Fibroblast of villous mesenchyme (primary cell): ENCODE measurements around the gene ZBTB20. TPM values are rescaled to one million over a fixed set of nuclear protein-coding genes. Genes with fewer than 3 reads are reported as not detected.

Experiments
- DNase-seq: peaks from one replicate; pipeline ENCODE4 v3.0.0-alpha.2; 2010; ENCODE audit warnings: low read depth
- H3K4me3 ChIP-seq: 2 replicates; pipeline ENCODE4 v1.5.1; 2011; ENCODE audit warnings: low read depth, mild to moderate bottlenecking, low read length
- total RNA-seq: library from RNA; depleted of rRNA; stranded (reverse); fragments of >200 nt; gene quantifications from 2 replicates; pipeline ENCODE4 v1.2.3, GENCODE V29; 2012
- TF ChIP-seq, protein P1 (sequence below): IDR thresholded peaks from 2 replicates; pipeline ENCODE4 v1.5.1; 2012; ENCODE audit warnings: low read depth, mild to moderate bottlenecking, low read length; ENCODE audit not compliant: insufficient read depth

The ZBTB20 gene
- total RNA-seq, 1 donor, result 28.1 TPM

DNA sequence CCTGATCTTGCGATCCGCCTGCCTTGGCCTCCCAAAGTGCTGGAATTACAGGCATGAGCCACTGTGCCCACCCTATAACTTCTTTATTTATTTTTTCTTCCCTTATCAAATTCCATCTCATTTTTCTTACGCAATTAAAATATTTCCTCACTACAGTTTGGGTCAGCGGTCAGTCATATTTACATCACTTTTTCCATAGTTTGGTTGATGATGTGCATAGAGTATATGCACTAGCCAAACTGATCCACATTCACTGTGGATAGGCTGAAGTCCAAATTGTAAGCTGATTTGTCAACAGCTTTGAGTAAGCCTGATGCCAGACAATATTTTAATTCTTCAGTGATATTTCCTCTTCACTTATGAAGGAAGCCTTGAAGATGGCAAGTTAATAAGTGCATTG, 596.9 kb downstream of the ZBTB20 start:
- TF ChIP-seq, protein P1, sequence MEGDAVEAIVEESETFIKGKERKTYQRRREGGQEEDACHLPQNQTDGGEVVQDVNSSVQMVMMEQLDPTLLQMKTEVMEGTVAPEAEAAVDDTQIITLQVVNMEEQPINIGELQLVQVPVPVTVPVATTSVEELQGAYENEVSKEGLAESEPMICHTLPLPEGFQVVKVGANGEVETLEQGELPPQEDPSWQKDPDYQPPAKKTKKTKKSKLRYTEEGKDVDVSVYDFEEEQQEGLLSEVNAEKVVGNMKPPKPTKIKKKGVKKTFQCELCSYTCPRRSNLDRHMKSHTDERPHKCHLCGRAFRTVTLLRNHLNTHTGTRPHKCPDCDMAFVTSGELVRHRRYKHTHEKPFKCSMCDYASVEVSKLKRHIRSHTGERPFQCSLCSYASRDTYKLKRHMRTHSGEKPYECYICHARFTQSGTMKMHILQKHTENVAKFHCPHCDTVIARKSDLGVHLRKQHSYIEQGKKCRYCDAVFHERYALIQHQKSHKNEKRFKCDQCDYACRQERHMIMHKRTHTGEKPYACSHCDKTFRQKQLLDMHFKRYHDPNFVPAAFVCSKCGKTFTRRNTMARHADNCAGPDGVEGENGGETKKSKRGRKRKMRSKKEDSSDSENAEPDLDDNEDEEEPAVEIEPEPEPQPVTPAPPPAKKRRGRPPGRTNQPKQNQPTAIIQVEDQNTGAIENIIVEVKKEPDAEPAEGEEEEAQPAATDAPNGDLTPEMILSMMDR, result no peak
- peak; percentile 62 for DNase-seq

DNA sequence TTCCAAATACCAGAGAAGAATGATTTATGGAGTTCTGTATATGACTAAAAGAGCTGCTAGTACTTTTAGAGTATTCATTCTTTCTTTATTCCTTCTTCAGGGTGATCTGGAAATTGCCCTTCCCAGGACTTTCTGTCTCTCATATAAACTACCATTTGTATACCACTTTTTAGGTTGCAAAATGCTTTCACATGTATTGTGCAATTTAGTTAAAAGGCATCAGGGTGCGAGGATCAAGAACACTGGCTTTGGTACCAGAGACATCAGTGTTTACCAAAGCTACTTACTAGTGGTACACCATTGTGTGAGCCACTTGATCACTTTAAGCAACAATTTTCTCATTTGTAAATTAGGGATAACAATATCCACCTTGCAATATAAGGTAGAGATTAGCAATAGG, 601.9 kb downstream of the ZBTB20 start:
- TF ChIP-seq, protein P1, result no peak
- no peak overlapping the region for H3K4me3 ChIP-seq
- DNase-seq, result peak; percentile 29

More for the DNA sequence above, 596.9 kb downstream of the ZBTB20 start:
- no peak overlapping the region for H3K4me3 ChIP-seq

DNA sequence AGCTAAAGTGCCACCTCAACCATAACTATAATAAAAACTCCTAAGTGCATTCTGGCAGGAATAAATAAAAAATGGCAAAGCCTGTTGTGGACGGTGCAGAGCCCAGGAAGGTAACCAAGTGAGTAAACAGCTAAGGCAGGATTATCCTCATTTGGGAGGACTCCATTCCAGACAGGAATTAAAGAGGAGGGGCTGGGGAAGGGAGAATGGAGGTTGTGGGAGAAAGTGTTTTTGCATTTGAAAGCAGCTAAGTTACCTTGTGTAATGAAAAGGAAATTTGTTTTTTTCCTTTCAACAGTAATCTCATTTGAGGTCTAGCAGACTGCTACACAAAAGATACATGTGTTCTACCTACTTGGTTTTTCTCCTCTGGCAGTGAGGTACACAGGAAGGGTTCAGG, 604.7 kb downstream of the ZBTB20 start:
- TF ChIP-seq, protein P1, result no peak
- no peak overlapping the region for H3K4me3 ChIP-seq
- no peak for DNase-seq

DNA sequence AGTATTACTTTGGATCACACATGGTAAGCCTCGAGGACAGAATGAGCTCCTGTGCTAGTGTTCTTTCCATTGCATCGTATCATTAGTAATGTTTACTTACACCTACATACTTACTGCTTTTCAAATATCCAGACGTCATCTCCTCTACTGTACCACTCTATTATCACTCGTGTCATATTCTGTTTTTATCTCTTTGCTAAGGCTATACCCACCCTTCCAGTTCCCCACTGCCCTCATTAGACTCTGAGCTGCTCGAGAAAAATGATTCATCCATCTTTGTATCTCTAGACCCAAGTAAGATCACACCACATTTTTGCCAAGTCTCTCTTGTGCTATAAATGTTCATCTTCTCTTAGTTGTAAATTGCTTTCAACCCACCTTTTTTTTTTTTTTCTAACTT, 607.6 kb downstream of the ZBTB20 start:
- no peak for DNase-seq
- TF ChIP-seq, protein P1, result no peak
- H3K4me3 ChIP-seq, result no peak overlapping the region

DNA sequence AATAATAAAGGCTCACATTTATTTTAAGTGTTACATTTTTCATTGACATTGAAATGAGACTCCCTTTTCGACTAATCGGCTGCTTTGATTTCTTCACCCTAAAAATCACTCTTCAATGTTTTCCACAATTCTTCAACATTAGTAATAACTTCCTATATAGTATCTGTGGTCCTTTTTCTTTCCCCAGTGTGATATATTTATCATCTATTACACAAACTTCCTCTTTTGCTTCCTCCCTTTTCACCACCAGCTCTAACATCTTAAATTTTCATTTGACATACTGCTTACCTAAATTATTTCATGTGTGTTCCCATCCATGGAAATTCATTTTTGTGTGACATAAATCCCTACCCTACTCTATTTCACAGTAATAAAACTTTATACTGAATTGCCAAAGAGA, 608.9 kb downstream of the ZBTB20 start:
- H3K4me3 ChIP-seq, result no peak overlapping the region
- TF ChIP-seq, protein P1, result no peak
- no peak for DNase-seq

DNA sequence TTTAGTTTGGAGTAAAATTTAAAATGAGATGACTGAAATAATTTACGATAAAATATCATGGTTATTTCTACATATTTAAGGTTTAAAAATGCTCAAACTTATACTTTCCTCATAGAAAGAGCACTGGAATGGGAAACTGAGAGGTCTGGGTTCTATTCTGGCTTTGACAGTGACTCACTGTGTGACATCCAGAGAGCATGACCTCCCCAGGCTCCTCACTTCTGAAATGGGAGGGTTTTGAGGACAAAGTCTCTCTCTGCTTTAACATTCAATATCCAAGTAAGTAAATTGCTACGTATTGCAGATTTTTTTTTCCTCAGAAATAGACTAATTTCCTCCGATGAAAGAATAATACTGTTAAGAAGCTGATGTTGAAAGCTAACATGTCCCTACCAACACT, 618.6 kb downstream of the ZBTB20 start:
- no peak for DNase-seq
- H3K4me3 ChIP-seq, result no peak overlapping the region
- TF ChIP-seq, protein P1, result no peak

DNA sequence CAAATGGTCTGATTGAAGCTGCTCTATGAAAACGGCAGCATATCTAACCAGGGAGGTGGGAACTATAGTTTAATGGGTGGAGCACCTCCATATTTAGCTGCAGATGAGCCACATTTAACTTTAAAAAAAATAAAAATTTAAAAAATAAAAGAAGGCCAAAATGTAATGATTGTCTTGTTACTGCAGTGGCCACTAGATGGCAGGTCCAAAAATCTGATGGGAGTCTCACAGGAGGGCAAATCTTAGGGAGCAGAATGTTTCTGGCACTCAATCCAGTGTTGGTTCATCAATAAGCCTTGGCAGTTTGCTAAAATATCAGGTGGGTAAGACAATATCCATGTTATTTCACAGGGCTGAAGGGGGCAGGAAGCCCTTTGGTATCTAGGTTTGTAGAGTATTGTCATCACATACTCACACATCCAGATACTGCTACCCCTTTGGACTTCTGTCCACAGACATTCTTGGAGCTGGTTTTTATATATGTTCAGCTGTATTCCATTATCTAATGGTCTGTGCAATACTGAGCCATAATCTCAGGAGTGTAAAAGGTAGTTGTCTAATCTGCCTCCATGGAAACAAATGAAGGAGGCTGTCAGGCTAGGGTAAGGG, 619.9 kb downstream of the ZBTB20 start:
- TF ChIP-seq, protein P1, result peak; percentile 67
- H3K4me3 ChIP-seq, result no peak overlapping the region
- DNase-seq, result peak; percentile 34
